GM10266 (cell line): ENCODE results near the gene EIF4E2.

ENCODE experiments used
- DNase-seq: peaks from one replicate; pipeline ENCODE4 v3.0.0; 2012; ENCODE audit errors: extremely low spot score
- TF ChIP-seq, protein P1 (sequence below): IDR thresholded peaks from 2 replicates; pipeline ENCODE4 v1.5.1; 2012; ENCODE audit warnings: mild to moderate bottlenecking, low read depth; ENCODE audit not compliant: control insufficient read depth, insufficient read depth; ENCODE audit errors: missing control alignments

Gene EIF4E2

DNA sequence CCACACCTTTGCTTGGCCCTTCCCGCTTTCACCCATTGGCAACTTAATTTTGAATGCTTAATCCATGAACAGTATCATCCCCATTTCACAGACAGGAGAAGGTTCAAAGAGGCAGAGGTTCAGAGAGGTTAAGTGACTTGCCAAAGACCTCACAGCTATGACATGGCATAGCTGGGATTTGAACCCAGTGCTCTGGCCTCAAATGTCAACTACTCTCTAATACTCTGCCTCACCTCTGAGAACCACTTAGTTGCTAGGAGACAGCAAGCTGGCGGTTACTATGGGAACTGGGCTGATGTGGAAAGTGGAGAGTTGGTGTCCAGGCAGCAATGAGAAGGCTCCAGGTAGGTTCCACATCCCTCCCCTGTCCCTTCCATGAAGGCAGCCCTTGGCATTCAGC lies 46.1 kb upstream of the EIF4E2 start:
- TF ChIP-seq, protein P1, sequence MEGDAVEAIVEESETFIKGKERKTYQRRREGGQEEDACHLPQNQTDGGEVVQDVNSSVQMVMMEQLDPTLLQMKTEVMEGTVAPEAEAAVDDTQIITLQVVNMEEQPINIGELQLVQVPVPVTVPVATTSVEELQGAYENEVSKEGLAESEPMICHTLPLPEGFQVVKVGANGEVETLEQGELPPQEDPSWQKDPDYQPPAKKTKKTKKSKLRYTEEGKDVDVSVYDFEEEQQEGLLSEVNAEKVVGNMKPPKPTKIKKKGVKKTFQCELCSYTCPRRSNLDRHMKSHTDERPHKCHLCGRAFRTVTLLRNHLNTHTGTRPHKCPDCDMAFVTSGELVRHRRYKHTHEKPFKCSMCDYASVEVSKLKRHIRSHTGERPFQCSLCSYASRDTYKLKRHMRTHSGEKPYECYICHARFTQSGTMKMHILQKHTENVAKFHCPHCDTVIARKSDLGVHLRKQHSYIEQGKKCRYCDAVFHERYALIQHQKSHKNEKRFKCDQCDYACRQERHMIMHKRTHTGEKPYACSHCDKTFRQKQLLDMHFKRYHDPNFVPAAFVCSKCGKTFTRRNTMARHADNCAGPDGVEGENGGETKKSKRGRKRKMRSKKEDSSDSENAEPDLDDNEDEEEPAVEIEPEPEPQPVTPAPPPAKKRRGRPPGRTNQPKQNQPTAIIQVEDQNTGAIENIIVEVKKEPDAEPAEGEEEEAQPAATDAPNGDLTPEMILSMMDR, result no peak
- no peak for DNase-seq

DNA sequence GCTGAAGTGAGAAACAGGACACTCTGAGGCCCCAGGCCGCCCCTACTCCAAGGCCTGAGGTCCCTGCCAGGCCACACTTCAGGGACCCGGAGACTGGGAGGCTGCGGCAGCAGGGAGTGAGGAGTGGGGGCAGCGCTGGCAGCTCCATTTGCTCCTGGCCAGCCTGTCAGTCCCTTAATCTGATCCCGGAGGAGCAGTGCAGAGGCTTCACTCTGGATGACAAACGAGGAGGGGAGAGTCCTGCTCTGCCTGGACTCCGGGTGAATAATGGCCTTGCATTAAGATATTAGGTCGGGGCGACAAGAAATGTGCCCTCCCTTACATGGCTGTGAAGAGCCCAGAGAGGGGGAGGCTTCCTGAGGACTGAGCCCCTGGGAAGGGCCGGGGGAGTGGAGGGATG lies 44.6 kb upstream of the EIF4E2 start:
- DNase-seq, result no peak
- TF ChIP-seq, protein P1, result no peak

DNA sequence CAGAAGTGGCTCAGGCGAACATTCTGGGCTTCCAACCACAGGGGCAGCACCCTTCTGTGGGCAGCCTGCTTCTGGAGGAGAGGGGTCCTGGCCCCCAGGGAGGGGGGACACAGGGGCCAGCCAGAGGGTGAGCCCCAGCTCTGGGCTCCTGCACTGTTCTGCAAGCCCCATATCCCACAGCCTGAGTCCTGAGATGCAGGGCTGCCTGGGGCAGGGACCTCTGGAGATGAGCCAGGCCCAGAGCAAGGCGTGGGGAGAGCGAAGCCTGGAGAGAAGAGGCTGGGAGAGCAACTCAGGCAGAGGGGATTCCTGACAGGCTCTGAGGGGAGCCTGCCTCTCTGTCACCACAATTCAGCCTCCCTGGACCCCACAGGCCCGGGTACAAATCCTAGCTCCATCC lies 43.8 kb upstream of the EIF4E2 start:
- TF ChIP-seq, protein P1, result no peak
- no peak for DNase-seq

DNA sequence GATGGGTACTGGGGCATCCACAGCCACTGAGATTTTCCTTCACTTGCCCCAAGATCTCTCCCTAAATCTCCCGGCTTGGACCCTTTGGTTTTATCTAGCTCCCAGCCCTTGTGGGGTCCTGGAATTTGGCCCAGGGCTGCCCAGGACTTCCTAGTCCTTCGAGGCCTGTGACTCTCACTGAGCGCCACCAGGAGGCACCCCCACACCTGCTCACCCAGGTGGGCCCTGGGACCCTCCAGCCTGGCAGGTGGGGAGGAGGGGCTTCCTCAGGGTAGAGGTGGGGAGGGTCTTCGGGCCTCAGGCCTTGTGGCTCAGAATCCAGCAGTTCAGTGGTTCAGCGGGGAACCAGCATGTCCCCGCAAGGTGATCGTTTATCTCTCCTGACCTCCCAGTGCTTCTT lies 42.2 kb upstream of the EIF4E2 start:
- TF ChIP-seq, protein P1, result no peak
- no peak for DNase-seq

DNA sequence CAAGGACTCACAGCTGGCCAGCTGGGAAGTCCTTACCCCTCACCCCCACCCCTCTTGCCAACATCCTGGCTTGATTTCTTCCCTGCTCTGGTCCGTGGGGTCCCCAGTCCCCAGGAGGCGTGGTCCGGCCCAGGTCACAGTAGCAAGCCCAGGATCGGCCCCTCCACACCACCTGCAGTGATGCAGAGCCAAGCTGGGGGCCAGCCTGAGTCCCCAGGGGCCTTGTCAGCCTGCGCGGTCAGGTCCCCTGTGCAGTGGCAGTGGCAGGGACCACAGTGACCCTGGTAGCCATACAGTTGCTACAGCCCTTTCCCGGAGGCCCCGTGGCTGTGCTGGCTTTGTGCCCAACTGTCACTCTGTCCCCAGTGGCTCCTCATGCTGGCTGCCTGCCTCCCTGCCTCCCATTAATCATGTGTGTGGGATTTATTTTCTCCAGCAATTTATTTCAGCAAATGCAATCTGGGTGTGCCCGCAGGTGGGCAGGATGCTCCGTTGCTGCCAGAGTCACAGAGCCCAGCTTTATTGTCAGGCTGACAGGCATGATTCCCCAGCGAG lies 39.1 kb upstream of the EIF4E2 start:
- no peak for DNase-seq
- TF ChIP-seq, protein P1, result no peak

DNA sequence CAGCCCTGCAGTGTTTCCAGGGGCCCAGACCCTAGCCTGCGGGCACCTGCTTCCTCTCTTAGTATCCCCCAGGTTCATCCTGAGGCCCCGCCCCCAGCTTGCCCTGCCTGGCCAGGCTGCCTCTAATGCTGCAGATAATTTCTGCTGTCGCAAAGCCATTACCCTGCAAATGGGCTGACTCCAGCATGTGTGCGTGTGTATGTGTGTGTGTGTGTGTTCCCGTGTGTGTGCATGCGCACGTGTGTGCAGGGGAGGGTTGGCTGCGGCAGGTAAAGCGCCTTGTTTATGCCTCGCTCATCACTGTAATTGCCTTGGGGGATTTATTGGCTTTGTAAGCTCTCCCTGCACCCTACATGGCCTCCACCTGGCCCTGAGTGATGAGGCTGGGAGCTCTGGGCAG lies 37.9 kb upstream of the EIF4E2 start:
- no peak for DNase-seq
- TF ChIP-seq, protein P1, result no peak

DNA sequence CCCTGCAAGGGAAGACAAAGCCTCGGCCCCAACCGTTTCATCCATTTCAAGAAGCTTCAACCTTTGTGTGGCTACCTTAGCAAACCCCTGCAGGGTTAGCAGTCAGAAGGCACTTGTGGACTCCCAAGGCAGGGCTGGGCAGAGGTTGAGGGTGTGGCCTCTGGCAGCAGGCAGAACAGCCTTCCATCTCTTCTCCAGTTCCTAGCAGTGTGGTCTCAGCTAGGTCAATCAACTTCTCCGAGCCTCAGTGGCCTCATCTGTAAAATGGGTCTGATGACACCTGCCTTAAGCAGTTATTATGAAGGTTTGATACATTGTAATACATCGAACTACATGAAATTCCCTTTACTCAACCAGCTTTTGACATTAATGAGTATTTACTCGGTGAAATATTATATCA lies 37.1 kb upstream of the EIF4E2 start:
- TF ChIP-seq, protein P1, result no peak
- DNase-seq, result no peak
